ENCODE measurements around the gene SEMA4B.

The SEMA4B gene

GRCh38 chr15:90222547-90222946 lies 21.4 kb downstream of the SEMA4B start:
- no peak overlapping the region for H3K4me3 ChIP-seq (ENCODE audit: low read length)
- no peak for DNase-seq (ENCODE audit: low read depth)
- TF ChIP-seq, protein P1, sequence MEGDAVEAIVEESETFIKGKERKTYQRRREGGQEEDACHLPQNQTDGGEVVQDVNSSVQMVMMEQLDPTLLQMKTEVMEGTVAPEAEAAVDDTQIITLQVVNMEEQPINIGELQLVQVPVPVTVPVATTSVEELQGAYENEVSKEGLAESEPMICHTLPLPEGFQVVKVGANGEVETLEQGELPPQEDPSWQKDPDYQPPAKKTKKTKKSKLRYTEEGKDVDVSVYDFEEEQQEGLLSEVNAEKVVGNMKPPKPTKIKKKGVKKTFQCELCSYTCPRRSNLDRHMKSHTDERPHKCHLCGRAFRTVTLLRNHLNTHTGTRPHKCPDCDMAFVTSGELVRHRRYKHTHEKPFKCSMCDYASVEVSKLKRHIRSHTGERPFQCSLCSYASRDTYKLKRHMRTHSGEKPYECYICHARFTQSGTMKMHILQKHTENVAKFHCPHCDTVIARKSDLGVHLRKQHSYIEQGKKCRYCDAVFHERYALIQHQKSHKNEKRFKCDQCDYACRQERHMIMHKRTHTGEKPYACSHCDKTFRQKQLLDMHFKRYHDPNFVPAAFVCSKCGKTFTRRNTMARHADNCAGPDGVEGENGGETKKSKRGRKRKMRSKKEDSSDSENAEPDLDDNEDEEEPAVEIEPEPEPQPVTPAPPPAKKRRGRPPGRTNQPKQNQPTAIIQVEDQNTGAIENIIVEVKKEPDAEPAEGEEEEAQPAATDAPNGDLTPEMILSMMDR (conservative IDR thresholded peaks at IDR 0.05; ENCODE audit: low read length), result no peak

GRCh38 chr15:90223441-90224165 lies 22.5 kb downstream of the SEMA4B start:
- TF ChIP-seq, protein P1 (conservative IDR thresholded peaks at IDR 0.05; ENCODE audit: low read length), result no peak
- no peak overlapping the region for H3K4me3 ChIP-seq (ENCODE audit: low read length)
- DNase-seq (ENCODE audit: low read depth), result no peak

GRCh38 chr15:90225047-90225446 lies 23.9 kb downstream of the SEMA4B start:
- no peak overlapping the region for H3K4me3 ChIP-seq (ENCODE audit: low read length)
- DNase-seq (ENCODE audit: low read depth), result no peak
- TF ChIP-seq, protein P1 (conservative IDR thresholded peaks at IDR 0.05; ENCODE audit: low read length), result no peak

- no peak for DNase-seq (ENCODE audit: low read depth)
- no peak overlapping the region for H3K4me3 ChIP-seq (ENCODE audit: low read length)
- TF ChIP-seq, protein P1 (conservative IDR thresholded peaks at IDR 0.05; ENCODE audit: low read length), result no peak
Measured at GRCh38 chr15:90225504-90226234, 24.5 kb downstream of the SEMA4B start.

DNA sequence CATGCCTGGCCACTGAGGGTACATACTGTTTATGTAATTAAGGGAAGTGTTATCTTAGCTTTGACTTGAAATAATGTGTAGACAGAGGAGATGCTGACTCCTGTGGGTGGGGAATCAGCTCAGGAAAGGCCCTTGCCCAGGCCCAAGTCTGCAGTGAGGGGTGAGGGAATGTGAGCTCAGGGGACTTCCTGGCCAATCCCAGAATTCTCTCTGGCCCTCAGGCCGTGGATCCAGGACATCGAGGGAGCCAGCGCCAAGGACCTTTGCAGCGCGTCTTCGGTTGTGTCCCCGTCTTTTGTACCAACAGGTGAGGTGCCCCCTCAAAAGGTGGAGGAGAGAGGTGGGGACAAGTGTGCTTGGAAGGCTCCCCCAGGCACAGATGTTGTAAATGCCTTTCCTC lies 26.2 kb downstream of the SEMA4B start:
- TF ChIP-seq, protein P1 (conservative IDR thresholded peaks at IDR 0.05; ENCODE audit: low read length), result no peak
- no peak overlapping the region for H3K4me3 ChIP-seq (ENCODE audit: low read length)
- DNase-seq (ENCODE audit: low read depth), result no peak

GRCh38 chr15:90227816-90228772 lies 27.0 kb downstream of the SEMA4B start:
- DNase-seq (ENCODE audit: low read depth), result no peak
- no peak overlapping the region for H3K4me3 ChIP-seq (ENCODE audit: low read length)
- TF ChIP-seq, protein P1 (conservative IDR thresholded peaks at IDR 0.05; ENCODE audit: low read length), result no peak

Data from AG10803 (cell line).